ENCODE measurements around the gene GDNF. TPM values are rescaled to one million over a fixed set of nuclear protein-coding genes. Genes with fewer than 3 reads are reported as not detected.

GDNF gene
- total and polyA plus RNA-seq, 10 donors = 0.02 to 0.88 (median 0.15) TPM; not detected in 2

DNA sequence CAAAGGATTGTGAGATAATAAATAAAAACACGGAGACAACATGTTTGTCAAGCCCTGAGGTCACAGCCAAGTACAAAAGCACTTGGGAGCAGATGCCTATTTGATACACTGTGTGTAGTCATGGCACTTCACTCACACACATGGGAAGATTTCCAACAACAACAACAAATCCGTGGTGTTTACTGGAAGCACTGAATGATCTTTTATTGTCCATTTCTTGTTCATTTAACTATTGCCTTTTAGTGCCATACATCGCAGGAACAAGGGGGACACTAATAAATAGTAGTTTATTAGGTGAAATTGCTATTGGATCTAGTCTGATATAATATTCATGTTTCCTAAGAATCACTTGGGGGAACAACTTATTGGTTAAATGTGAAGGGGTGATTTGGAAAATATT, 20.4 kb upstream of the GDNF start:
- 56 to 77% (median 64%) methylated on average over 3 of the region's 3 CpGs for WGBS, 5 donors
- TF ChIP-seq POLR2A (IDR thresholded peaks at IDR 0.05) = no peak
- TF ChIP-seq, protein P1, sequence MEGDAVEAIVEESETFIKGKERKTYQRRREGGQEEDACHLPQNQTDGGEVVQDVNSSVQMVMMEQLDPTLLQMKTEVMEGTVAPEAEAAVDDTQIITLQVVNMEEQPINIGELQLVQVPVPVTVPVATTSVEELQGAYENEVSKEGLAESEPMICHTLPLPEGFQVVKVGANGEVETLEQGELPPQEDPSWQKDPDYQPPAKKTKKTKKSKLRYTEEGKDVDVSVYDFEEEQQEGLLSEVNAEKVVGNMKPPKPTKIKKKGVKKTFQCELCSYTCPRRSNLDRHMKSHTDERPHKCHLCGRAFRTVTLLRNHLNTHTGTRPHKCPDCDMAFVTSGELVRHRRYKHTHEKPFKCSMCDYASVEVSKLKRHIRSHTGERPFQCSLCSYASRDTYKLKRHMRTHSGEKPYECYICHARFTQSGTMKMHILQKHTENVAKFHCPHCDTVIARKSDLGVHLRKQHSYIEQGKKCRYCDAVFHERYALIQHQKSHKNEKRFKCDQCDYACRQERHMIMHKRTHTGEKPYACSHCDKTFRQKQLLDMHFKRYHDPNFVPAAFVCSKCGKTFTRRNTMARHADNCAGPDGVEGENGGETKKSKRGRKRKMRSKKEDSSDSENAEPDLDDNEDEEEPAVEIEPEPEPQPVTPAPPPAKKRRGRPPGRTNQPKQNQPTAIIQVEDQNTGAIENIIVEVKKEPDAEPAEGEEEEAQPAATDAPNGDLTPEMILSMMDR (IDR thresholded peaks at IDR 0.05 in 8 of 11, conservative IDR thresholded peaks at IDR 0.05 in 3 of 11) = no peak
- no peak for TF ChIP-seq POLR2AphosphoS5 (IDR thresholded peaks at IDR 0.05)
- H3K36me3 ChIP-seq = no peaks in the 10 kb centered on the region
- H3K27me3 ChIP-seq (replicated peaks in 1 of 7) = peaks cover 0 to 8% (median 0%) of the 10 kb centered on the region in 7 donors
- DNase-seq = no peak
- no peak overlapping the region for H3K27ac ChIP-seq
- no peaks in the 10 kb centered on the region for H3K4me1 ChIP-seq
- intact Hi-C loops (cut with DNase I; ENCODE audit: low total_unique reads) = no loop called here
- no peak overlapping the region for H3K4me3 ChIP-seq
- peaks cover 0 to 3% (median 0%) of the 10 kb centered on the region in 8 donors for H3K9me3 ChIP-seq

DNA sequence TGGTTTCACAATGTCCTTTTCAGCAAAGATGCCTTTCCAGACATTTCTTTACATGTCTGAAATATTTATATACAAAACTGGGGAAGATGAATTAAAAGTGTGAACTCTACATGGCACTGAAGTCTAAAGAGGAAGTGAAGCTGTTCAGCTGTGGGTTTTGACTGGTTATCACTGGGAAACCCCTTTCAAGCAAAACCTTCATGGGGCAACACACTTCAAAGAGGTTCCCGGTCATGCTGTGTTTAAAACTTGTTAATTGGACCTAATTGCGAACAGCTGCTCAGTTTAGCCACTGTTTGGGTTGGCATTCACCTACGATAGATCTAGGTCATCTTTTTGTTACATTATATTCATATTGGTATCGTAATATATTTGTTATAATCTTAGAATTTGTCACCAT, 20.0 kb upstream of the GDNF start:
- TF ChIP-seq POLR2A (IDR thresholded peaks at IDR 0.05) (no peak), POLR2AphosphoS5 (IDR thresholded peaks at IDR 0.05) (no peak)
- TF ChIP-seq, protein P1 (IDR thresholded peaks at IDR 0.05 in 8 of 11, conservative IDR thresholded peaks at IDR 0.05 in 3 of 11) = no peak
- Histone ChIP-seq H3K9me3 (peaks cover 0 to 7% (median under 1%) of the 10 kb centered on the region in 8 donors), H3K4me1 (no peaks in the 10 kb centered on the region), H3K4me3 (no peak overlapping the region), H3K27ac (no peak overlapping the region), H3K27me3 (replicated peaks in 1 of 7) (peaks cover 0 to 6% (median 0%) of the 10 kb centered on the region in 7 donors), H3K36me3 (no peaks in the 10 kb centered on the region)
- intact Hi-C loops (cut with DNase I; ENCODE audit: low total_unique reads) = no loop called here
- DNase-seq = no peak
- WGBS, 5 donors = 42 to 56% (median 52%) methylated on average over 4 of the region's 4 CpGs

DNA sequence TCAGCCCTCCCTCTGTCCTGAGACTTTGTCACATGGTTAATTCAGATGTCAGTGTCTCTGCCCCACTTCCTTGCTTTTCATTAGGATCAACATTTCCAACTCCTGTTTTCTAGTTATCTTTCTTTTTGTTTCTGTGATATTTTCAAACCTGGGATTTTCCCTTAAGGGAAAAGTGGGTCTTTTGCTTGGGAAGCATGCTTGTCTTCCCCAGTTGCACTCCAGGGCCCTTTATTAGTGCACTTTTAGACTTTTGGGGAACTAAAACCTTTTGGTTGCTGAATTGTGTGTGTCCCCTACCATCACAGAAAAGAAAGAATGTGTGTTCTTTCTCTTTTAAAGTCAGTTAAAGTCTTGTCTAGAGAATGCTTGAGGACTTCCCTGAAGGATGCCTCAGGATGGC, 18.4 kb upstream of the GDNF start:
- intact Hi-C loops (cut with DNase I; ENCODE audit: low total_unique reads) = no loop called here
- Histone ChIP-seq H3K27me3 (replicated peaks in 1 of 7) (peaks cover 0 to 4% (median 0%) of the 10 kb centered on the region in 7 donors), H3K36me3 (no peaks in the 10 kb centered on the region), H3K4me1 (no peaks in the 10 kb centered on the region), H3K9me3 (peaks cover 0 to 15% (median 6%) of the 10 kb centered on the region in 8 donors), H3K4me3 (no peak overlapping the region), H3K27ac (no peak overlapping the region)
- TF ChIP-seq, protein P1 (IDR thresholded peaks at IDR 0.05 in 8 of 11, conservative IDR thresholded peaks at IDR 0.05 in 3 of 11) = no peak
- TF ChIP-seq POLR2A (IDR thresholded peaks at IDR 0.05) (no peak), POLR2AphosphoS5 (IDR thresholded peaks at IDR 0.05) (no peak)
- DNase-seq = no peak

DNA sequence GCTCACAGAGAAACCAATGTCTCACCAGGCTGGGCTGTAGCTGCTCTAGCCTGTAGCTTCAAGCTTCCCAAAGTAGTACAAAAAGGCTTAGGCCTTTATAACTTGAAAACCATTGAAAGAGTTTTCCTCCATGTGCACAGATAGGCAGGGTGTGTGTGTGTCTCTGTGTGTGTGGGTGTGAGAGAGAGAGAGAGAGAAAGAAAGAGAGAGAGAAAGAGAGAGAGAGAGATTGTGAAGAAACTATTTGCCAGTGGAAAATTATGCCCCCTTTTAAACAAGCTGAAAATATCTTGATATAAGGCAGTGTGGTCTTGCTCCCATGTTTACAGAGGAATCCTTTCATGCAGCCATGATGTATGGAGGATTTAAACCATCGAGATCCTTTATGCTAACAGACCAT, 17.9 kb upstream of the GDNF start:
- no peak overlapping the region for H3K27ac ChIP-seq
- no peaks in the 10 kb centered on the region for H3K4me1 ChIP-seq
- no peak overlapping the region for H3K4me3 ChIP-seq
- peaks cover 0 to 4% (median 0%) of the 10 kb centered on the region in 7 donors for H3K27me3 ChIP-seq (replicated peaks in 1 of 7)
- H3K9me3 ChIP-seq = peaks cover 0 to 15% (median 6%) of the 10 kb centered on the region in 8 donors
- intact Hi-C loops (cut with DNase I; ENCODE audit: low total_unique reads) = no loop called here
- no peaks in the 10 kb centered on the region for H3K36me3 ChIP-seq
- 67 to 76% (median 71%) methylated on average over 1 of the region's 1 CpG for WGBS, 5 donors
- DNase-seq = no peak
- TF ChIP-seq, protein P1 (IDR thresholded peaks at IDR 0.05 in 8 of 11, conservative IDR thresholded peaks at IDR 0.05 in 3 of 11) = no peak
- TF ChIP-seq POLR2A (IDR thresholded peaks at IDR 0.05) = no peak
- no peak for TF ChIP-seq POLR2AphosphoS5 (IDR thresholded peaks at IDR 0.05)

Measured in spleen (tissue), 11 donors.